Mesenteric fat pad (tissue), 1 donor: ENCODE results near the gene RRM1. TPM values are rescaled to one million over a fixed set of nuclear protein-coding genes. Genes with fewer than 3 reads are reported as not detected.
A peak's percentile ranks its signal among the peaks of the same experiment; 100 is the strongest.
"Not testable (repeated sequence)": the region's sequence is repeated elsewhere in the genome, so short reads cannot be mapped to it uniquely, and the experiment has no call there.

Experiments used
- DNase-seq: peaks from one replicate; pipeline ENCODE4 v3.0.0-alpha.2; 2020; ENCODE audit warnings: low spot score
- total RNA-seq: library from RNA; stranded (reverse); fragmentation: NEBNext Ultra II Directional; extraction: Animal tissue kit (Norgen Biotek cat#: 25700); gene quantifications from one replicate; pipeline ENCODE4 v1.2.1, GENCODE V29; 2021
- donor health status: DM: yes; HTN: yes; CAD: no.

The RRM1 gene
- total RNA-seq, 1 donor from 2014 or later, result 24.5 TPM

DNA sequence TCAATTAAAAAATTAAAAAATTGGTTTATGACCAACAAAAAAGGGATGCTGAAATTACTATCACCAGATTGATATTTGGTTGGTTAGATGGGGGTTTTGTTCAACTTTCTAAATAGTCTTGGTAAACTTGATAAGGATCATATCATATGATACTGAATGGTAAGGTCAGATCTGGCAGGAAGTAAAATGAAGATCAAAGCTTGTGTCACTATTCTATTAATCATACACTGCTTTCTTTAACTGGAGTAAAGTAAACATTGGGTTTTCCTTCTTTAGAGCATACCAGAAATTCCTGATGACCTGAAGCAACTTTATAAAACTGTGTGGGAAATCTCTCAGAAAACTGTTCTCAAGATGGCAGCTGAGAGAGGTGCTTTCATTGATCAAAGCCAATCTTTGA, 40.2 kb downstream of the RRM1 start:
- no peak for DNase-seq

DNA sequence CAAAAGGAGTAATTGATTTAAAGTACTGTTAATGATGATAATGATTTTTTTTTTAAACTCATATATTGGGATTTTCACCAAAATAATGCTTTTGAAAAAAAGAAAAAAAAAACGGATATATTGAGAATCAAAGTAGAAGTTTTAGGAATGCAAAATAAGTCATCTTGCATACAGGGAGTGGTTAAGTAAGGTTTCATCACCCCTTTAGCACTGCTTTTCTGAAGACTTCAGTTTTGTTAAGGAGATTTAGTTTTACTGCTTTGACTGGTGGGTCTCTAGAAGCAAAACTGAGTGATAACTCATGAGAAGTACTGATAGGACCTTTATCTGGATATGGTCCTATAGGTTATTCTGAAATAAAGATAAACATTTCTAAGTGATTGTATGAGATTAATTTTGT, 43.9 kb downstream of the RRM1 start:
- no peak for DNase-seq

DNA sequence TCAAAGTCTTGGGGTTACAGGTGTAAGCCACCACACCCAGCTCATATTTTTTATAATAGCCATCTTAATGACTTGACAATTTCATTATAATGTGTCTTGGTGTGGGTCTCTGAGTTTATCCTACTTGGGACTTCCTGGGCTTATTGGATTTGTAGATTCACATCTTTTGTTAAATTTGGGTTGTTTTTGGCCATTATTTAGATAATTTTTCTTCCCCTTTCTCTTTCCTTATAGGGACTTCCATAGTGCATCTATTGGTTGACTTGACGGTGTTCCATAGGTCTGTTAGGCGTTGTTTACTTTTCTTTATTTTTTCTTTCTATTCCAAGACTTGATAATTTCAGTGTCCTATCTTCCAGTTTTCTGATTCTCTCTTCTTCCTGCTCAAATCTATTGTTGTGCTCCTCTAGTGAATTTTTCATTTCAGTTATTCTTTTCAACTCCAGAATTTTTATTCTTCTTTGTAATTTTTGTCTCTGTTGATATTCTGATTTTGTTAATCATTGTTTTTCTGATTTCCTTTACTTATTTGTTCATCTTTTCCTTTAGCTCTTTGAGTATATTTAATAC, 45.6 kb downstream of the RRM1 start:
- no peak for DNase-seq

DNA sequence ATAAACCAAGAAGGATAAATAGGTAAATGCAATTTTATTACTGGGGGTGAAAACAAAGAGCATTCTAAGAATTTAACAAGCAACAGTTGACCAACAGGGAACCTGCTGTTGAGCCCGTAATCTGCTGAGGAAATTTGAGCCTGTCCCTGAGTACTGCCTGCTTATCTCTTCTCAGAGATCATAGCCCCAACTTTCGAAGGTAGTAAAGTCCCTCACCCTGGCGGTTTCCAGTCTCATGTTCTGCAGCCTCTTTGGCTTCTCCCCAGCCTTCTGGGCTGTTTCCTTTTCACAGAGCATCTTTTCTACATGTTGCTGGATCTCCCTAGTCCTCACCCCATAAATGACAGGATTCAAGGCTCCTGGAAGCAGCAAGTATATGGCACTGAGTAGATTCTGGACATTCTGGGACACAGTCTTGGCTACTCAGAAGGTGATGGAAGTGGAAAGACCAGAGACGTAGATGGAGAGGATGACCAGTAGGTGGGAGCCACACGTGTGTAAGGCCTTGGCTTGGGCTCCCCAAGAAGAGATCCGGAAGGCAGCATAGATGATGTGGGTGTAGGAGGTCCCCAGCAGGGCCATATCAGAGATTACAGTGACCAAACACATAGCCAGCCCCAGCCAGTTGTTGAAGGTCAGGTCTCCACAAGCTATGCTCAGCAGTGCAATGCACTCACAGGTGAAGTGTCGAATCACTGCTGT, 51.6 kb downstream of the RRM1 start:
- DNase-seq, result no peak

DNA sequence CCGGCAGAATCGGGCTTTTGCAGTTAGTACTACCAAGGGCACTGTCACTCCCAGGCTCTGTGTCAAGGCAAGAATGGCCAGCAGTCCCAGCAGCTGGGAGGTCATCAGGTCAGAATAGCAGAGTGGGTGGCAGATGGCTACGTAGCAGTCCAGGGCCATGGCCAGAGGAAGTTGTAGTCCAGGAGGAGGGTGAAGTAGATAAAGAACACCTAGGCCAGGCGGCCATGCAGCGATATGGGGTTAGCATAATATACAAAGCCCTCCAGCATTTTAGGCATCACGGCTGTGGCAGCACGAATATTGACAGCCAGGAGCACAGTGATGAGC, 52.1 kb downstream of the RRM1 start:
- no peak for DNase-seq

DNA sequence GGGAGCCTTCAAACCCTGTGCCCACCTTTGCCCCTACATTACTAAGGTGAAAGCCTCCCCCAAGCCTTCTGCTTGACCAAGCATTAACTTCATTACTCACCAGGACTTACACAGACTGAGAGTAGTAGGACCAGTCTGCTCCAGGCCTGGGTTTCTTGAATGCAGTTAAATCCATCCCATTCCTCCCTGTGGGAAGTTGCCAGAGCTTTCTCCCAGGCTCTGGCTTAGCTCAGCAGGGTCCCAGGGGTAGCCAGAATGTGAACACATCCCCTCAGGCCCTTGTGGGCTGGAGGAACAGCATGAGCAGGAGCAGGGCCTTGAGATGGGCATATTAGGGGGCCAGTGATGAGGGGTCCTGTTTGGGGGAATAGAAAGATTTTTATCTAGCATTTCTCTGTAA, 59.9 kb downstream of the RRM1 start:
- DNase-seq, result no peak

DNA sequence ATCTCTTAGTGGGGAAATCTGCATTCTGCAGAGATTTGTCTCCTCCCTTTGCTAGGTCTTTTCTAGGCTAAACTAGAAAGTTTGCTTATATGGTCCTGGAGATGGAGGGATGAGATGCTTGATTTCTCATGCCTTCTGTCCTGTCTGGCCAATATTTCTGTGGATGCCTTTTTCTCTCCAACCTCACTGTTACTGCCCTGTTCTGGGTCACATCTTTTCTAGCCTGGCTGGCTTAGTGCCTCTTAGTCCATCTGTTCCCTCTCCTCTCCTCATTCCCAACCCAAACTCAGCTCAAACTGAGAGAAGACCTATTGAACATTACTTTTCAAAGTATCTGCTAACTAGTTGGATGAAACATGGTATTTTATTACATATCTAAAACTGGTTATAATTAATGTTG, 62.0 kb downstream of the RRM1 start:
- no peak for DNase-seq

DNA sequence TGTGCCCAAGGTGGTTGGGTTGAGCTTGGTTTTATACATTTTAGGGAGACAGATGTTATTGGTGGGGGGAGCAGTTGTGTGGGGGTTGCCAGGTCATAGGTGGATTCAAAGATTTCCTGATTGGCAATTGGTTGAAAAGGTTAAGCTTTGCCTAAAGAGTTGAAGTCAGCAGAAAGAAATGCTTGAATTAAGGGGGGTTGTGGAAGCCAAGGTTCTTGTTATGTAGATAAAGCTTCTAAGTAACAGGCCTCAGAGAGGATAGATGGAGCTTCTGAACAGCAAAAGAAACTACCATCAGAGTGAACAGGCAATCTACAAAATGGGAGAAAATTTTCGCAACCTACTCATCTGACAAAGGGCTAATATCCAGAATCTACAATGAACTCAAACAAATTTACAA, 64.2 kb downstream of the RRM1 start:
- DNase-seq, result not testable (repeated sequence)

DNA sequence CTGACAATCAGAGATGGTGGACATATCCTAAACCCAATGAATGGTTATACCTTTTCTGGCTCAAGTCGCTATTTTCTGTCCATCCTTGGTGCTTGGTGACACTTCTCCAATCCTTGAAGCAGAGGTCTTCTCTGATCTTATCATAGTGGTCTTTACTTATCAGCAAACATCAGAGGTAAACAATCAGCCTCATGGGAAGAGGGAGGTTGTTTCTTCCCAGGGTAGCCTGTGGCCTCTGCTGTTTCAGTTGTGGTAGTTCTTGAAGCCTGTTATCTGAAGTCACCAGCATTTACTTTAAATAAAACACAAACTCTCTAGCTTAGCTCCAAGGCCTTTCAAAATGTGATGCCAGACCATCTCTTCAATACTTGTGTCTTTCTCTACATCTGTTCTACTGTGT, 66.7 kb downstream of the RRM1 start:
- DNase-seq, result no peak

DNA sequence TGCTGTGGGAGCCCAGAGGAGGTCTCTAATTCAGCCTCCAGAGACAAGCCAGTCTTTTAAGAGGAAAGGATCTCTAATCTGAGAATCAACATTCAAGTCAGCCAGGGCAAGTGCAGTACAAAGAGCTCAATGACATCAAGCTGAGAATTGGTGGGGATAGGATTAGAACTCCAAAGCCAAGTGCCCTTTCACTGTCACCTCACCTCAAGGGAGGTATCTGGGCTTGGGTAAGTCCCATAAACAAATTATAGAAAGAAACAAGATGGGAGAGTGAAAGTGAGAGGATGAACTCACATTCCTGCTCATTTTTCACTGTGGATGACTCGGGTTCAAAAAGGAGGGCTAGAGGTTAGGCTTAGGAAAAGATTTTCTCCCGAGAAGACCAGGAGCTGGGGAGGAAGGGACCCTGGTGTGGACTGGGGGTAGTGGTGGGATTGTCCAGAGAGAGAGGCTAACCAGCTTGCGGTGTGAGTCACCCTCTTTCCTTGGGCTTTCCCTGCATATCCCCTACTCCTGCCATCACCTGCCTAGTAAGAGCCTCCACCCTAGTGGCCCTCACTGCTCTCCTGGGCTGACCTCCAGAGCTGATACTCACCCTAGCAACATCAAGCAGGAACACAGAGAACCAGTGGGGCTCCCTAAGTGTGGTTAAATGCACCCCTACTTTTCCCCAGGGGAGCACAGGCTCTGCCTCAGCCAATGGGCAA, 70.4 kb downstream of the RRM1 start:
- DNase-seq, result no peak

DNA sequence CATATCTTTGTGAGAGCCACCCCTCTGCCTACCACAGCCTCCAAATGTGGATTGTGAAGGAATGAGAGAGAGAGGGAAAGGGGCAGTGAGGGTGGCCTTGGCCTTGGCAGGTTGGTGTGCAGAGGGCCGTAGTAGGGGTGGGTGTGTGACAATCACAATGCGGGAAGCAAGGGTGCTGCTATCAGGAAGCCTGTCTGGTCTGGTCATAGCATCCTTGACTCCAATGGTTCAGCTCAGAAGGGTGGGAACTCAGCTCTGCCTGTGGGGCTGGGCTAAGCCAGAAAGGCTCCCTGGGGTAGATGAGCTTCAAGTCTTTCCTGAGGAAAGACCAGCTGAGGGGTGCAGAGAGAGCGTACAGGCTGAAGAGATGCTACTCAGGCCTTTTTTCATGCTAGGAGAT, 72.7 kb downstream of the RRM1 start:
- DNase-seq, result no peak

DNA sequence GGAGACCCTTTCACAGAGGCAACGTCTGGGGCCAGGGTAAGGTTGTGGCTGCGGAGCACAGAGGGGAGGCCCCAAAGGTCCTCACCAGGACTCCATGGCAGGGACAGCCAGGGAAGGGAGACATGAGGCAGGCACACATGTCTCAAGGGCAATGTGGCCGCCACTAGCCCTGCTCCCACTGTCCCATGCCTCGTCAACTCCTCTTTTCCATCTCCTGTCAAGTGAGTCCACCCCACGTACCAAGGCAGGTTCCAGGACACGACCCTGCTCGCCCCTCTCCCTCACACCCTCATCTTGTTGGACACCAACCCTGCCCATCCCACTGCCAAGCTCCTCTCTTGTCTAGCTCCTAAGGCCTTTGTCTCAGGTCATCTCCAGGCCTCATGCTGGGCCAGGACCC, 73.2 kb downstream of the RRM1 start:
- no peak for DNase-seq

DNA sequence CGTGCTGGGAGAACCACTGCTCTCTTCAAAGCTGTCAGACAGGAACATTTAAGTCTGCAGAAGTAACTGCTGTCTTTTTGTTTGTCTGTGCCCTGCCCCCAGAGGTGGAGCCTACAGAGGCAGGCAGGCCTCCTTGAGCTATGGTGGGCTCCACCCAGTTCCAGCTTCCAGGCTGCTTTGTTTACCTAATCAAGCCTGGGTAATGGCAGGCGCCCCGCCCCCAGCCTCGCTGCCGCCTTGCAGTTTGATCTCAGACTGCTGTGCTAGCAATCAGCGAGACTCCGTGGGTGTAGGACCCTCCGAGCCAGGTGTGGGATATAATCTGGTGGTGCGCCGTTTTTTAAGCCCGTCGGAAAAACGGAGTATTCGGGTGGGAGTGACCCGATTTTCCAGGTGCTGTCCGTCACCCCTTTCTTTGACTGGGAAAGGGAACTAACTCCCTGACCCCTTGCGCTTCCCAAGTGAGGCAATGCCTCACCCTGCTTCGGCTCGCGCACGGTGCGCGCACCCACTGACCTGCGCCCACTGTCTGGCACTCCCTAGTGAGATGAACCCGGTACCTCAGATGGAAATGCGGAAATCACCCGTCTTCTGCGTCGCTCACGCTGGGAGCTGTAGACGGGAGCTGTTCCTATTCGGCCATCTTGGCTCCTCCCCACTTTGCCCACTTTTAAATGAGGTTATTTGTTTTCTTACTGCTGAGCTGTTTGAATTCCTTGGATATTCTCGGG, 81.2 kb downstream of the RRM1 start:
- not testable (repeated sequence) for DNase-seq

DNA sequence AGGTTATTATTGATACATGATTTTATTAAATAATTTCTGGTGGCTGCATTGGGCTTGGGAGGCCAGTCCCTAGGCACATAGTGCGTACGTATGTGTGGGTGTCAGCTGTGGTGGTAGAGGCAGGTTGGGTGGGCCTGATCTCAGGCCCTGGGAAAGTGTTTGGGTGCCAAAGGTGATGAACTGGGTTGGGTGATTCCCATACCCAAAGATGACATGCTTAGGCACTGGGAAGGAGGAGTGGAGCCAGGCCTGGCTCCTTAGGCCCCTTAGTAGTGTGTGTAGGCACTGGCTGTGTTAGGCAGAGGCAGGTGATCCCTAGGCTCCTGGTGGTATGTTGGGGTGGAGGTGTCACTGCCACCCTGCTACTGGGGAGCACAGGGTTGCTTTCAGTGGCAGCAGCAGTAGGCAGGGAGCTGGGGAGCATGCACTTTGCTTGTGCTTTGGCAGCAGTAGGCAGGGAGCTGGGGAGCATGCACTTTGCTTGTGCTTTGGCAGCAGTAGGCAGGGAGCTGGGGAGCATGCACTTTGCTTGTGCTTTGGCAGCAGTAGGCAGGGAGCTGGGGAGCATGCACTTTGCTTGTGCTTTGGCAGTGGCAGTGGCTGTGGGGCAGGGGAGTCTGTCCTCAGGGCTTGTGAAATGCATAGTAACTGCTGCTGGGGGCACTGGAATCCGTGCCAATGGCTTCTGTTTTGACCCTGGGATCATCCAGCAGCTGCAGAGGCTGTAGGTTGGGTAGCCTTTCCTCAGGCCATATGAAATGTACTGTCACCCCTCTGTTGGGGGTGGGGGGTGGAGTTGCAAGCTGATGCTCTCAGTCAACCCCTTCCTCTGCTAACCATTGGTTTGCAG, 84.4 kb downstream of the RRM1 start:
- DNase-seq, result peak; percentile 74

DNA sequence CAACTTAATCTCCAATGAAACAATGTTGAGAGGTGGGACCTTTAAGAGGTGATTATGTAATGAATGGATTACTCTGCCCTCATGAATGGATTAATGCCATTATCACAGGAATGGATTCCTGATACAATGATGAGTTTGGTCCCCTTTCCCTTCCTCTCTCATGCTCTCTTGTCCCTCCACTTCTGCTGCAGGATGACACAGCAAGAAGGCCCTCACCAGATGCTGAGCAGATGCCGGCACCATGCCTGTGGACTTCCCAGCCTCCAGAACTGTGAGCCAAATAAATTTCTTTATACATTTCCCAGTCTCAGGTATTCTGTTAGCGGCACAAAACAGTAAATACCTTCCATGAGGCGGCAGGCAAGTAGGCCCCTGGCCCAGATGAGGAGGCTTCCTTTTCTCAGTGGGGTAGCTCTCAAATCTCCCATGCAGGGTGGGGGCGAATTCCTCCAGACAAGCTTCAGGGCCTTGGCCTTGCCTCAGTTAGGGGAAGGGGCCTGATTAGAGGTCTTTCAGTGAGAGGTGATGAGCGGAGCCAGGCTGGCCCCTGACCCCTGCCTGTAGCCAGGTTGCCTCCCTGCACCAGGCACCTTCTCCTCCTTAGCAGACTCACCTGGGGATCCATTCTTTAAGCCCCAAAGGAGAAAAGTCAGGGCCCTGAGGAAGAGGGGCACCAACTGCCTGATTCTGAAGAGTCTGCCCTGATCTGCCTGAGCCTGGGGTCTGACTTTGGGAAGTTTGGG, 86.0 kb downstream of the RRM1 start:
- DNase-seq, result peak; percentile 51

DNA sequence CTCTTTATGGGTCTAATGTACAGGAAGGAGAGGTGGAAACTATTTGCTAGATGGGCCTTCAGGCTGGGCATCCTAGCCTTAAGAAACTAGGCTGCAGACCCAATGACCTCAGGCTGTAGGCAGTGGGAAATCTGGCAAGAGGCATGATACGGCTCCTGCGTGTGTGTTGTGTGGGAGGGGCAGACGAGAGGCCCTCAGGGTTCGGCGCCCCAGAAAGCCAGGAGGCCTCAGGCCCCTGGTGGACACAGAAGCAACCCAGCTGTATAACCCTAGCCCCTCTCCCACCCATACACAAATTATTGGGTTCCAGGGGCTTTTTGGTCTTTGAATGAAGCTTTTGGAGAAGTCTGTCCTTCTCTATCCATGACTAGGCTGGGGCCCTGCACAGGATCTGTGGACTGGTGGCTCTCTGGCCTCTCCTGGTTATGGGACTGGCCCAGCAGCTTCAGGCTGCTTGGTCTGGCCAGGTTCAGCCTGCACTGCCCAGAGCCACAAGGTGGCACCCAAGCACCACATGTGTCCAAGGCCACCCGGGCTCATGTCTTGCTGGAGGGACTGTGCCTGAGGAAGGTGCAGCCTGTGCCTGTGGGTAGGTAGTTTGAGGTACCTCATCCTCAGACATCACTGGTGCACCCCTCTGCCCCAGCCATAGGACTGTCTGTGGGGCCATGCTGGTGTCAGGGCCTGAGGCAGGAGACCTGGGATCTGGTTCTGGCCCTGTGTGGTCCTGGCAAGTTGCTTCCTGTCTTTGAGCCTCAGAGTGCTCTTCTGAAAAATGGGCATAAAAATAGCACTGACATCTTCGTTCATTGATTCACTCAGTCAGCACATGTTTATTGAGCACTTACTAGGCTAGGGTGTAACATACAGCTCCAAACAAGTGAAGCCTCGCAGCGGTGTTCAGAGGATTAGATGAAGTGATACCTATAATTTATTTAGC, 87.5 kb downstream of the RRM1 start:
- peak; percentile 88 for DNase-seq

DNA sequence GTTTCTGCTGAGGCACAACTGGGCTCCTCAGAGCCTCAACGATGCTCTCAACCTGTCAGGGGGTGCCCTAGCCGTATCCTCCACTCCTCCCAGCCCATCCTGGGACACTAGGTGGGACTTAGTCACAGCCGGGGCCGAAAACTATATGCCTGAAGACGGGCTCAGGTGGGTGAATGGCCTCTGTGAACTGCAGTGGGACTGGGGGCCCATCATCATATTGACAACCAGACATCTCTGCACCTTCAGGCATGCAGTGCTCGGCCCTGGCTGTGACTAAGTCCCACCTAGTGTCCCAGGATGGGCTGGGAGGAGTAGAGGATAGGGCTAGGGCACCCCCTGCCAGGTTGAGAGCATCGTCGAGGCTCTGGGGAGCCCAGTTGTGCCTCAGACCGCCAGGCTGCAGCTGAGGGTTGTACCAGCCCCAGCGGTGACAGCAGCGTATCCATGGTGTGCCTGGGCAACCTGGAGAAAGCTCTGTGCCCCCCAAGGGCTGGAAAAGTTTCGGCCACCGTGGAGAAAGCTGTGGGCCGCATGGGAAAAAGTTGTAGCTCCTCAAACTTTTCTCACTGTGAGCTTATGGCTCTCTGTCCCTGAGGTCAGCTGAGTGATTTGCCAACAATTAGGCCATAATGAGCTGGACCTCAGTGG, 88.9 kb downstream of the RRM1 start:
- DNase-seq, result peak; percentile 81

DNA sequence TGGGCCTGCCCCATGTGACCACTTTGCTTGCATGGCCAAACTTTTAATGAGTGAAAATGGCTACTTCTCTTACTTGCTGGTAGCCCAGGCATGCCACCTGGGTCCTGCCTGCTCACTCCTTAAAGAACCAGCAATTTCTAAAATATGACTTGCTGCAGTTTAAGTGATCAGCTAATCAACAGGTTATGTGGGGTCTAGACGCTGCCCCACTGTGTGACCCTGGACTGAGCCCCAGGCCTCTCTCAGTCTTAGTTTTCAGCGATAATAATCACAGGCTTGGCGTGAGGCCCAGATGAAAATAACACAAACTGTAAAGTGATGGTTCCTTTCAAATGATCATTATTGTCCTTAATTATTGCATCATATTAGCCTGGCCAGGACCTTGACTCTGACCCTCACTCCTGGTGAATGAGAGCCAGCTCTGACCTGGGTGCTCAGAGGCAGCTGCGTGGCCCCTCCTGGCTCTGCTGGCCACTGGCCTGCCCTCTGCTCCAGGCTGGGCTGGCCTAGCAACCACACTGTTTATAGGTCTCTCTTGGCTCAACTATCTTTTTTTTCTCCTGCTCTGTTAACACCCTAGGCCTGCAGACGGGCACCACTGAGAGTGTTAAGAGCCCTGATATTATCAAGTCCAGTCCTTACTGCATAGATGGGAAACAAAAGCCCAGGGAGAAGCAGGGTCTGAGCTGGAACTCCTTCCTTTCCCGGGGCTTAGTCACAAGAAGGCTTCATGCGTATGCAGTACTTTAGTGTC, 89.7 kb downstream of the RRM1 start:
- DNase-seq, result no peak
